NCI-H82 treated with DMSO at 0.1 percent for 48 hours (cell line): ENCODE measurements around the gene LYRM7.
"Not testable (repeated sequence)": the region's sequence is repeated elsewhere in the genome, so short reads cannot be mapped to it uniquely, and the experiment has no call there.

Source experiments
- DNase-seq: peaks from one replicate; lab custom pipeline; 2025; ENCODE audit not compliant: unreplicated experiment; lab: John Stamatoyannopoulos, UW

The LYRM7 gene

DNA sequence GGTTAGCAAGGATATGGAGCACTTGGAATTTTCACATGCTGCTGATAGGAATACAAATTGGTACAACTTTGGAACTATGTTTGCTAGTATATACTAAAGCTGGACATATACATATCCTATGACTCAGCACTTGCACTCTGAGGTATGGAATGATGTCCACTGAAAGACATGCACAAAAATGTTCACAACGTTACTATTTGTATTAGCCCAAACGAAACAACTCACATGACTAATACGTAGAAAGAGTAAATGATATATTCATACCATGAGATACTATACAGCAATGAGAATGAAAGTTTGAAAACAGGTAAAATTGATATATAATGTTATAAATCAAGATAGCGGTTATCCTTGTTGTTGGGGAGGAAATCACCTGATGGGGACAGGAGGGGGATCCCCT, 47.6 kb downstream of the LYRM7 start:
- DNase-seq, result no peak

- no peak for DNase-seq
Observed at GRCh38 chr5:131220566-131220965, 49.8 kb downstream of the LYRM7 start.

- DNase-seq, result no peak
Observed at GRCh38 chr5:131221008-131221703, 50.4 kb downstream of the LYRM7 start.

DNA sequence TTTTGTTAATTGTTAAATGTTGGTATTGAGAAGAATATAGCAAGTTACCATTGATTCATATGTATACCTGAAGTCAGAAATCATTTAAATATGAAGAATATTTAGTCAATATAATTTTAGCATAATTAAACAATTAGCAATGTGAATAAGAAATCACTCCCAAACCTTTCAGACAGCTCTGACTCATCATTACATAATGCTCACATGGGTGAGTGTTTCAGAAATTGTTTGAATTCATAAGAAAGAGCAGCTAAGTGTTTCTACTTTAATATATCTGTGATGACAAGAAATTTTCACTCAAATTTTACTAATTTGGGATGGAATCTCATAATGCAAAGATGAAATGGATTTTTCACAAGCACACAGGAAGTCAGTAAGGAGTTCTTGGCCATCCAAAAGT, 51.1 kb downstream of the LYRM7 start:
- no peak for DNase-seq

DNA sequence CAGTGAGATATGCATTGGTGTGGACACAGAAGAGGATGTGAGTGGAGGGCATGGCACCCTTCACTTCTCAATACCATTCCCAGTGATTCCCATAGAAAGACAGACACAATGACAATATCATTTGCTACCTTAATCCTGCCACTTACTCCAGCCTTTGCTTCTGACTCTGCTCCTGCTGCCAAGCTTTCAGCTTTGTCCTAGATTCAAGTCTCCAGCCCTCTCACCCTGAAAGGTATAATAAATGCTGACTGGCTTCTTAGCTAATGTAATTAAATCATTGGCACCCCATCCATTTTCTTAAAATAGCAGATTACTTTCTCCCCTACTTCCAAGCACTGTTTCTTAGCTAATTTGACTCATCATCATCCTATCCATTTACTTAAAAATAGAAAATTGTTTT, 52.0 kb downstream of the LYRM7 start:
- no peak for DNase-seq

DNA sequence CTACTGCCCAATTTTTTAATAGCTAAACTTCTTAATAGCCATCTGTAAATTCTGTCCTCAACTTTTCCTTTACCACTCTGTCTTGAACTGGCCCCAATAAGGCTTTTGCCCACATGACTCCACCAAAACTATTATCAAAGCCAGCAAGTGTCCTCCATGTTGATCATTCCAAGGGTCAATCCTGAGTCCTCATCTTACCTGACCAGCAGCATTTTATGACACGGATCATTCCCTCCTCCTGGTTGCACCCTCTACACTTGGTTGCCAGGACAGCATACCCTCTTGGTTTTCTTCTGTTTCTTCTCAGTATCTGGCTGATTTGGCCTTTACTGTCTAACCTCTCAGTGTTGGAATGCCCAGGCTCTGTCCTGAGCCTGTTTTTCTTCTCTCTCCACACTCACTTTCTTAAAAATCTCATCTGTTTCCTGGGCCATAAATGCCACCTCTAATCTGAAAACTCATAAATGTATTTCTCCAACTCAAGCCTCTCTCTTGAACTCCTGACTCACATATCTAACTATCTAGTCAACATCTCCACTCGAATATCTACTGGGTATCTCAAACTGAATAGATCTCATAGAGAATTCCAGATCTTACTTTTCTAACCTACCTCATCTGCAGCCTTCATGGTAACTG, 53.1 kb downstream of the LYRM7 start:
- DNase-seq, result no peak

DNA sequence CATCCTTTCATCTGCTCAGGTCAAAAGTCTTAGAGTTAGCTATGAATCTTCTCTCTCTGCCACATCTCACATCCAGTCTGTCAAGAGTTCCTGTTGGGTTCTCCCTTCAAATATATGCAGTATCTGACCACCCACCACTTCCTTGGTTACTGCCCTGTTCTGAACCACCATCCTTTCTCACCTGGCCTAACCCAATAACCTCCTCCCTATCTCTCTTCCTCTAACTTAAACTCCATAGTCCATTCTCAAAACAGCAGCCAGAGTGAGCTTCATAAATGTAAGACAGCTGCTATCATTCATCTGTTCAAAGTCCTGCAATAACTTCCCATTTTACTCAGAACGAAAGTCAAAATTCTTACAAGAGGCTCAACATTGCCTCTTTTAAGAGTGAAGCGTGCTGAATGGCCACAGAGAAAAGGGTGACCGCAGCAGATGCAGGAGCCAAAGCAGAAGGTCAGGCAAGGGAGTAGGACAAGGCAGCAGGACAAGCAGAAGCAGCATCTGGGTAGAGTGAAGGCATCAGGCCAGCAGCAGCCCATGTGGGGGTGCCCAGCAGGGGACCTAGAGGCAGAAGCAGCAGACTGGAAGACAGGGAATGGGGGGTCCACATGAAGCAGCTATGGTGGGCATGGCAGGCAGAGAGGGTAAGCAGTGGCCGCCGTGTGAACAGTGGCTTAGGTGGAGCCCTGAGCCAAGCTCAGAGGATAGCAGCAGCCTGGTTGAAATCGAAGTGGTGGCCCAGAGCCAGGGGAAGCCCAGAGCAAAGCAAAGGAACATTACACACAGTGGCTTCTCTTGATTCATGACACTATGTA, 53.9 kb downstream of the LYRM7 start:
- DNase-seq, result no peak

GRCh38 chr5:131225282-131225974, 54.7 kb downstream of the LYRM7 start:
- DNase-seq, result no peak

GRCh38 chr5:131226899-131227298, 56.2 kb downstream of the LYRM7 start:
- no peak for DNase-seq

DNA sequence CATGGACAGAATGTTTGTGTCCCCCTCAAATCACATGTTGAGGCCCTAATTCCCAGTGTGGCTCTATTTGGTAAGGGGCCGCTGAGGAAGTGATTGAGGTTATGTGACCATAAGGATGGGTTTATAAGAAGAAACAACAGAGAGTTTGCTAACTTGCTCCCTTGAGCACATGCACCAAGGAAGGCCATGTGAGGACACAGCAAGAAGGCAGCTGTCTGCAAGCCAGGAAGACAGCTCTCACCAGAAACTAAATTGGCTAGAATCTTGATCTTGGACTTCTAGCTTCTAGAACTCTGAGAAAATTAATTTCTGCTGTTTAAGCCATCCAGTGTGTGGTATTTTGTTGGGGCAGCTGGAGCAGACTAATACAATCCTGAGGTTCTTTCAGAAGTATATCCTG, 57.9 kb downstream of the LYRM7 start:
- DNase-seq, result no peak

DNA sequence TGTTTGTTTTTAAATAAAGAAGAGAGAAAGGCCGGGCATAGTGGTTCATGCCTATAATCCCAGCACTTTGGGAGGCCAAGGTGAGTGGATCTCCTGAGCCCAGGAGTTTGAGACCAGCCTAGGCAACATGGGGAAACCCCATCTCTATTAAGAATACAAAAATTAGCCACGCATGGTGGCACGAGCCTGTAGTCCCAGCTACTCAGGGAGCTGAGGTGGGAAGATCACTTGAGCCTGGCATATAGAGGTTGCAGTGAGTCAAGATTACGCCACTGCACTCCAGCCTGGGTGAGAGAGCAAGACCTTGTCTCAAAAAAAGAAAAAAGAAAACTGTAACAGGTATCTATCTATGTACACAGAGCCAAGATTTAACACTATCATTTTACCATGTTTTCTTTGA, 58.9 kb downstream of the LYRM7 start:
- no peak for DNase-seq

DNA sequence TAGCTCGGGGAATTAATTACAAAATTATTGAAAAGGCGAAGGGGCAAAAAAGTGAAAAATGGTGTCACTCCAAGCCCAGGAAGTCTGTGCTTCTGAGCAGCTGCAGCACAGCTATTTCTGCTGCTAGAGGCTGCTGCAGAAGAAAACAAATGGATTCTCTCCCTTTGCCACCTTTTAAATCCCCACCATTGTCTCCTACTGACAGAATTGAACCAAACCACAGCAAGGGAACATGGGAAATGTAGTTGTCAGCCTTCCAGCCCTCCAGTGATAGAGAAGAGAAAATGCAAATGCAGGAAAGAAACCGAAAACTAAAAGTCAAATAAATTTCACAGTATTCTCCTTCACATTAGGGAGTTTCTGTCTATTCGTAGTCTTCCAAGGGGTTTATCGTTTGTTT, 59.7 kb downstream of the LYRM7 start:
- no peak for DNase-seq

GRCh38 chr5:131239686-131240085, 68.9 kb downstream of the LYRM7 start:
- no peak for DNase-seq

- no peak for DNase-seq
Observed at GRCh38 chr5:131242728-131243255, 72.0 kb downstream of the LYRM7 start.

DNA sequence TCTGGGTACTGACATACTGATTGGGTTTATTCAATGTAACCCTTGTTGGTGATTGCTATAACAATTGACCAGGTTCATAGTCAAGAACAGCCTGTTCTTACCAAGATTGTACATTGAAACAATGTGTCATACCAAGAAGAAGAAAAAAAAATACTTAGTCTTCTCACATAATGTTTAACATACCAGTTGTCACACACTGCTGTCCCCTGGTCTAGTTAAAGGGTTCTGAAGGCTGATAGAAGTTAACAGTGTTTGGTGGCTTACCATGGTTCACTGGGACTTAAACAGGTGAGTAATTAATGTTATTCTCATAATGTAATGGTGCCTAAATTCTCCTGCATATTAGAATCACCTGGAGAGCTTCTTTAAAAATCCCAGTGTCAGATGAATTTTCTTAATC, 74.6 kb downstream of the LYRM7 start:
- DNase-seq, result no peak

- DNase-seq, result no peak
Observed at GRCh38 chr5:131245948-131246347, 75.2 kb downstream of the LYRM7 start.

DNA sequence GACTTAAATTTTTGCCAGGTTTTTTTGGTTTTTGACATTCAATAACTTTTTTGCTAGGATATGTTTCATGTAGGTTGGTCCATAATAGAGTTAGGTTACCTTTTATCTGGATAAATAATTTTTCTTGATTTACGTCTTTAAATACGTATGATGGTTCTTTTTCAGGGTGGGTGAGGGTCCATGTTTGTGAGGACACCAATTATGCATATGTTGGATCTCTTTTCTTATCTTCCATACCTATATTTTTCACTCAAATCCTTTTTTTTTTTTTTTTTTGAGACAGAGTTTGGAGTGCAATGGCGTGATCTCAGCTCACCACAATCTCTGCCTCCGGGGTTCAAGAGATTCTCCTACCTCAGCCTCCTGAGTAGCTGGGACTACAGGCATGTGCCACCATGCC, 75.8 kb downstream of the LYRM7 start:
- DNase-seq, result no peak

DNA sequence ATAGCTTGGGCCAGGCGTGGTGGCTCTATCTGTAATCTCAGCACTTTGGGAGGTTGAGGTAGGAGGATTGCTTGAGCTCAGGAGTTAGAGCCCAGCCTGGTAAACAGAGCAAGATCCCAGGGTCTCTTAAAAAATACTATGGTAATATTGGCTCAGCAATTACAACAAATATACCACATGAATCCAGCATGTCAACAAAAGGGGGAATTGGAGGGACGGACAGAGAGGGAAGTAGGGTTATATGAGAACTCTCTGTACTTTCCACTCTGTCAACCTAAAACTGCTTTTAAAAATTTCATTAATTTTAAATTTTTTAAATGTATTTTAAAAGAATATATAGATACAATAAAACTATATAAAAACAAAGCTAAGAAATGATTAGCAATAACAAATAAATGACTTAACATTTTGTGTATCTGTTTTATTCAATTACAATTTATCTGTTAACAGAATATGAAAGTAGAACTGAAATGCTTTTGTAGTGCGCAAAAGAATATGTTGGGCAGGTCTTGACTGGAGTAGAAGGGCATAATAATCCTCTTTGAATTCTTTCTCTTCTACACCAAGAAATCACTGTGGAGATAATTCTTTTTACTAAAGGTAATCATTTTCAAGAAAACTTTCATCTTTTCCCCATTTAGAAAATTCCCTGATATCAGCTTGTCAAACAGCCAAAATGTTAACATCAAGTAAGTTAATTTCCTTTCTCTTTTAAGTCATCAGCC, 80.2 kb downstream of the LYRM7 start:
- no peak for DNase-seq

DNA sequence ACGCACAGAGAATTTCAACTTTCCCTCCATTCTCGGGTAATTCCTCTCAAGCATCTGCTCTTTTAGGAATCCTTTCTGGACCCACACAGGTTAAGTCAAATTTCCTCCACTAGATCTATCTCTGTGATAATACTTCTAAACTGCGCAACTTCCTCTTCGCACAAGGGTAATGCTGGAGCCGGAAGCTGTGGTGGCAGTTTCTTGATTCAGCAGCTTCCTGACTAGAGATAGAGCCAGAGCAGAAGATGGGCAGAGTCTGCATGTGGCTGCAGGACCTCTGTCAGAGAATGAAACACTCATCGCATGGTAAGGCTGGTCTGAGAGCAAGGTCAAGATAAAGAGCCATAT, 82.1 kb downstream of the LYRM7 start:
- no peak for DNase-seq

DNA sequence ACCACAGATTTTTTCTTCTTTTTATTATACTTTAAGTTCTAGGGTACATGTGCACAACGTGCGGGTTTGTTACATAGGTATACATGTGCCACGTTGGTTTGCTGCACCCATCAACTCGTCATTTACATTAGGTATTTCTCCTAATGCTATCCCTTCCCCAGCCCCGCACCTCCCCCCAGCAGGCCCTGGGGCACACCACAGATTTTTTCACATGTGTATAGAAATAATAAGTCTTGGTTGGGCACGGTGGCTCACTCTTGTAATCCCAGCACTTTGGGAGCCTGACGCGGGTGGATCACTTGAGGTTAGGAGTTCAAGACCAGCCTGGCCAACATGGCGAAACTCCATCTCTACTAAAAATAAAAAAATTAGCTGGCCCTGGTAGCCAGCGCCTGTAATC, 83.3 kb downstream of the LYRM7 start:
- DNase-seq, result not testable (repeated sequence)

DNA sequence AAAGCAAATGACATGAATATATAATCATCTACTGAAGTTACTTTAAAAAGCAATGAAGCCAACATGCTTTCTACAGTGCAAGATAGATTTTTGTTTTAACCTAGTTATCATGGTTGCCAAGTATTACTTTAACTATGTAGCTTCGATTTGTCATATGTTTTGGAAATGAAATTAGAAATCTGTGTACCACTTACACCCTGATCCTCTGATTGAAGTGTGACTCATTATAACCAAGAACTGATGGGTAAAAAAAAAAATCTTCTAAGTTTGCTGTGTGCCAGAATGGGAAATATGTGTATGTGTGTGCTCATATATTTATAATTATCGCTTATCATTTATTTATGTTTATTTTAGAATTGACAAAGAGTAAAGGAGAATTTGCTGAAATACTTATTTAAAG, 84.0 kb downstream of the LYRM7 start:
- no peak for DNase-seq
